Measurements from ENCODE around the gene UGT1A7. TPM values are rescaled to one million over a fixed set of nuclear protein-coding genes. Genes with fewer than 3 reads are reported as not detected.

Gene UGT1A7
- total RNA-seq, 1 donor from 2014 or later: 0.53 TPM

DNA sequence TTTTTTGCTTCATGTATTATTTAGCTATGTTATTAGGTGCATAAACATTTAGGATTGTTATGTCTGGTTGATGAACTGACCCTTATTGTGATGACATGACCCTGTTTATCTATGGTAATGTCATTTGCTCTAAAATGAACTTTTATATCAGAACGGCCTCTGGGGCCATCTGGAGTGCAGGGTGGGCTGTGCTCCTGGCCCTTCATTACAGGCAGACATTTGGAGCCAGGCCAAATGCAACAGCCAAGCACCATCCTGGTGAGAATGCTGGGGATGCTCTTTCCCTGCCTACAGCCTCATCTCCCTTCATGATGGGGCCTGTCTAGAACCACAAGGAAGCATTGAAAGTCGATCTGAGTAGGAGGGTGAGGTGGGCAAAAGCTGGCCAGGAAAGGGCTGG lies 134.6 kb downstream of the UGT1A7 start:
- FAIRE-seq: no peak
- no peak for DNase-seq (ENCODE audit: low read depth)
- no peaks in the 10 kb centered on the region for H3K36me3 ChIP-seq (ENCODE audit: control insufficient read depth, insufficient read depth, low read length)
- peaks cover 2% of the 10 kb centered on the region for H3K27me3 ChIP-seq (ENCODE audit: control insufficient read depth, insufficient read depth, low read length)
- H3K4me3 ChIP-seq (ENCODE audit: low read depth, low read length): no peak overlapping the region
- TF ChIP-seq CTCF (IDR thresholded peaks at IDR 0.05; ENCODE audit: insufficient read depth, low read length, severe bottlenecking): no peak

DNA sequence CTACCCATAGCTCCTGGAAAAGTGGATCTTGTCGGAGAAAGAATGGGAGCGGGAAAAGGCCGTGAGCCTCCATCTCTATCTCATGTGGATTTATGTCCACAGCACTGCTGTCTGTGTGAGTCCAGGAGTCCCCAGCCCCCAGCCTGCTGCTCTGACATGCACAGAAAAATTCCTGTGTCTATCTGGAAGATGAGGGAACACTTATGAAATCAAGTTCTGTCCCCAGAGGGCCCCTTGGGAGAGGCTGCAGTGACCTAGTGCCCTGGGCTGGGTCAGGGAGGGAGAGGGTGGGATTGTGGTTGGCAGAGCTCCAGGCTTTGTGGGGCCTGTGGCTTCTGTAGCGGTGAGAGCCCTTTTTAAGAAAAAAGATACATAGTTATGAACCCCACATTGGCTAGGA lies 135.1 kb downstream of the UGT1A7 start:
- peaks cover 2% of the 10 kb centered on the region for H3K27me3 ChIP-seq (ENCODE audit: control insufficient read depth, insufficient read depth, low read length)
- H3K36me3 ChIP-seq (ENCODE audit: control insufficient read depth, insufficient read depth, low read length): no peaks in the 10 kb centered on the region
- FAIRE-seq (peak; percentile 70), DNase-seq (ENCODE audit: low read depth) (no peak)
- H3K4me3 ChIP-seq (ENCODE audit: low read depth, low read length): no peak overlapping the region
- no peak for TF ChIP-seq CTCF (IDR thresholded peaks at IDR 0.05; ENCODE audit: insufficient read depth, low read length, severe bottlenecking)

- no peak for TF ChIP-seq CTCF (IDR thresholded peaks at IDR 0.05; ENCODE audit: insufficient read depth, low read length, severe bottlenecking)
- no peak for FAIRE-seq
Measured at GRCh38 chr2:233817361-233817911, 135.7 kb downstream of the UGT1A7 start.

DNA sequence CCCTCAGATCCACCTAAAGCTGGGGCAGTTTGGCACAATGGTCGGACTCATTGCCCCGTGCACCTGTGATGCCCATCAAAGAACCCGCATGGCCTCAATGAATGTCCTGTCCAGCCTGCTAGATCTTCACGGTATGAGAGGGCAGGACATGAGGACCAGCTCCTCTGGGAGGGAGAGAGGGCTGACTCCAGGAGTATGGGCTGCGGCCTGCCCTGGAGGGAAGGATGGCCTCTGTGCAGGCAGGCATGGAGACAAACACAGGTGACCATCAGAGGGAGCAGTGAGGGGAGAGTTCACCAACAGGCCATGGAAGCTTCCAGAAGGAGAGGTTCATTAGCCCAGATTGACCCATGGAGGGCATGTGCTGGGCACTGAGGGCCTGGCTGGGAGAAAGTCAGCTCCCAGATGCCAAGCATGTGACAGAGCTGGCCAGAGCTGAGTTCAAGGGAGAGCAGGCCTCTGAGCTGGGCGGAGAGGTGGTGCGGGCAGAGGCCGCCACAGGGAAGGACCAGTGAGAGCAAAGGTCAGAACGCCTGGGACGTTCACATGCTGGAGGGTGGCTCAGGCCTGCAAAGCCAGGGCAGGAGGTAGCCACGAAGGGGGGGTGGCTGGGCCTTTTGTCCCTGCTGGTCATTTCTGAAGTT lies 136.4 kb downstream of the UGT1A7 start:
- Histone ChIP-seq H3K36me3 (ENCODE audit: control insufficient read depth, insufficient read depth, low read length) (no peaks in the 10 kb centered on the region), H3K27me3 (ENCODE audit: control insufficient read depth, insufficient read depth, low read length) (peaks cover 2% of the 10 kb centered on the region), H3K4me3 (ENCODE audit: low read depth, low read length) (no peak overlapping the region)
- DNase-seq (ENCODE audit: low read depth) (no peak), FAIRE-seq (no peak)
- TF ChIP-seq CTCF (IDR thresholded peaks at IDR 0.05; ENCODE audit: insufficient read depth, low read length, severe bottlenecking): no peak

More at GRCh38 chr2:233817361-233817911, 135.7 kb downstream of the UGT1A7 start:
- DNase-seq (ENCODE audit: low read depth): no peak
- Histone ChIP-seq H3K36me3 (ENCODE audit: control insufficient read depth, insufficient read depth, low read length) (no peaks in the 10 kb centered on the region), H3K27me3 (ENCODE audit: control insufficient read depth, insufficient read depth, low read length) (peaks cover 2% of the 10 kb centered on the region), H3K4me3 (ENCODE audit: low read depth, low read length) (no peak overlapping the region)

GRCh38 chr2:233818639-233819621 lies 137.2 kb downstream of the UGT1A7 start:
- TF ChIP-seq CTCF (IDR thresholded peaks at IDR 0.05; ENCODE audit: insufficient read depth, low read length, severe bottlenecking): no peak
- H3K27me3 ChIP-seq (ENCODE audit: control insufficient read depth, insufficient read depth, low read length): no peaks in the 10 kb centered on the region
- H3K36me3 ChIP-seq (ENCODE audit: control insufficient read depth, insufficient read depth, low read length): no peaks in the 10 kb centered on the region
- DNase-seq (ENCODE audit: low read depth): no peak
- no peak for FAIRE-seq
- H3K4me3 ChIP-seq (ENCODE audit: low read depth, low read length): no peak overlapping the region
